Vagina (tissue), 2 donors: ENCODE results near the gene SMG6. TPM values are rescaled to one million over a fixed set of nuclear protein-coding genes. Genes with fewer than 3 reads are reported as not detected.

Experiments used
- DNase-seq, 2 donors: peaks; one replicate each; pipeline ENCODE4 v3.0.0-alpha.2; 2017; ENCODE audit errors: extremely low spot score in 2 of 2
- H3K27ac ChIP-seq: fragments of 200-600 bp; sonication (generic); one replicate; pipeline ENCODE4 v1.5.1; 2019
- H3K27me3 ChIP-seq: fragments of 200-600 bp; sonication (generic); one replicate; pipeline ENCODE4 v1.5.1; 2019
- H3K36me3 ChIP-seq, 2 donors: fragments of 200-600 bp; sonication (generic); one replicate each; pipeline ENCODE4 v1.5.1; 2017 to 2019
- H3K4me1 ChIP-seq: fragments of 200-600 bp; sonication (generic); one replicate; pipeline ENCODE4 v1.5.1; 2019
- H3K4me3 ChIP-seq, 2 donors: fragments of 200-600 bp; sonication (generic); 1 replicate in 1 of 2; 2 replicates in 1 of 2; pipeline ENCODE4 v1.5.1; 2016 to 2019
- H3K9me3 ChIP-seq: fragments of 200-600 bp; sonication (generic); one replicate; pipeline ENCODE4 v1.5.1; 2019
- POLR2A ChIP-seq, 2 donors: fragments of 450-650 bp; IDR thresholded peaks; one replicate each; pipeline ENCODE4 v1.6.1; 2017; ENCODE audit warnings: antibody characterized with exemption in 2 of 2, mild to moderate bottlenecking in 2 of 2, moderate library complexity in 2 of 2
- POLR2AphosphoS5 ChIP-seq, 2 donors: sonication (generic); formaldehyde crosslinking; IDR thresholded peaks; one replicate each; pipeline ENCODE4 v1.9.0; 2017; ENCODE audit warnings: antibody characterized with exemption in 2 of 2, mild to moderate bottlenecking in 2 of 2, low read depth in 1 of 2; ENCODE audit not compliant: insufficient read depth in 1 of 2
- intact Hi-C: fragments of 100-400 bp; cut with DNase I; formaldehyde crosslinking; loops from one replicate; pipeline ENCODE4 v1.15.1; 2023
- total RNA-seq: library from RNA; depleted of rRNA; stranded (reverse); fragments of >200 nt; gene quantifications from one replicate; pipeline ENCODE4 v1.2.3, GENCODE V29; 2016
- TF ChIP-seq, protein P1 (sequence below), 3 experiments: fragments of 450-650 bp in 2 of 3; fragments of 200-600 bp in 1 of 3; sonication (generic) in 1 of 3; IDR thresholded peaks; one replicate each; pipeline ENCODE4 v1.5.1; 2017 to 2019; ENCODE audit warnings: antibody characterized with exemption in 3 of 3, mild to moderate bottlenecking in 2 of 3, moderate library complexity in 2 of 3

SMG6 gene
- total RNA-seq, 1 donor from 2014 or later = 46.2 TPM

- intact Hi-C loops = no loop called here
- H3K27ac ChIP-seq = peak overlapping the region; percentile 85
- TF ChIP-seq, protein P1, sequence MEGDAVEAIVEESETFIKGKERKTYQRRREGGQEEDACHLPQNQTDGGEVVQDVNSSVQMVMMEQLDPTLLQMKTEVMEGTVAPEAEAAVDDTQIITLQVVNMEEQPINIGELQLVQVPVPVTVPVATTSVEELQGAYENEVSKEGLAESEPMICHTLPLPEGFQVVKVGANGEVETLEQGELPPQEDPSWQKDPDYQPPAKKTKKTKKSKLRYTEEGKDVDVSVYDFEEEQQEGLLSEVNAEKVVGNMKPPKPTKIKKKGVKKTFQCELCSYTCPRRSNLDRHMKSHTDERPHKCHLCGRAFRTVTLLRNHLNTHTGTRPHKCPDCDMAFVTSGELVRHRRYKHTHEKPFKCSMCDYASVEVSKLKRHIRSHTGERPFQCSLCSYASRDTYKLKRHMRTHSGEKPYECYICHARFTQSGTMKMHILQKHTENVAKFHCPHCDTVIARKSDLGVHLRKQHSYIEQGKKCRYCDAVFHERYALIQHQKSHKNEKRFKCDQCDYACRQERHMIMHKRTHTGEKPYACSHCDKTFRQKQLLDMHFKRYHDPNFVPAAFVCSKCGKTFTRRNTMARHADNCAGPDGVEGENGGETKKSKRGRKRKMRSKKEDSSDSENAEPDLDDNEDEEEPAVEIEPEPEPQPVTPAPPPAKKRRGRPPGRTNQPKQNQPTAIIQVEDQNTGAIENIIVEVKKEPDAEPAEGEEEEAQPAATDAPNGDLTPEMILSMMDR (IDR thresholded peaks at IDR 0.05) = no peak
- TF ChIP-seq POLR2AphosphoS5 (IDR thresholded peaks at IDR 0.05; ENCODE audit: insufficient read depth in 1 of 2, low read depth in 1 of 2) = peak in 1 of 2 donors; percentile 77
- H3K36me3 ChIP-seq = no peaks in the 10 kb centered on the region
- peaks cover 53% of the 10 kb centered on the region for H3K4me1 ChIP-seq
- no peaks in the 10 kb centered on the region for H3K9me3 ChIP-seq
- H3K27me3 ChIP-seq = no peaks in the 10 kb centered on the region
- H3K4me3 ChIP-seq = peak overlapping the region; percentile 26 to 40
- no peak for DNase-seq
Measured at GRCh38 chr17:2215616-2216364, 87.8 kb downstream of the SMG6 start.

DNA sequence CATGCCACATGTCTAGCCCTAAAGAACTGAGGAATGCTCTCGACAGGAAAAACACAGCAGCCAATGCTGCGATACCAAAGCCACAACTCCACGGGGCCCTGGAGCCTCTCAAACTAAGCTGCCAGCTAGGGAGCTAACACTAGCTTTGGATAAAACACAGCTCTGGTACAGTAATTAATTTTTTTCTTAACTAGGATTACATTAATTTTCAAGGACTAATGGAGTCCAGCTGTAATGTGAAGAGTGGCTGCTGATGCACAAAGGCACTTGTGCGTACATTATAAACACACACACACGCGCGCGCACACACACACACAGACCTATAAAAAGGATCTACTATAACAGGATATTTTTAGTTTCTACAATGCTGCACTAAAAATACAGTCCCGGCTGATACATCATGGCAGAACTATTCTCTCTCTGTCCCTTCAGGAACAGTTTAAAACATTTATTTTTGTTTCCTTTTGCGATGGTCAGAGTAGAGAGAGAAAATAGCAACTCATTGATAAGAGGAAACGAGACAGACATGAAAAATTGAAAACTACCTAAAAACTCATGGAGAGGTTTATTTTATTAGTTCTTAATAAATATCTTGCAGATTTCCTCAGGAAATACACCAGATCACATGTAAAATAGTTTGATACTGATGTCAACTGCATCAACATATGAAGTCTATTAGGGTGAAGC is 88.5 kb downstream of the SMG6 start:
- TF ChIP-seq POLR2AphosphoS5 (IDR thresholded peaks at IDR 0.05; ENCODE audit: insufficient read depth in 1 of 2, low read depth in 1 of 2) = no peak
- TF ChIP-seq, protein P1 (IDR thresholded peaks at IDR 0.05) = no peak
- no peak for TF ChIP-seq POLR2A (IDR thresholded peaks at IDR 0.05)
- Histone ChIP-seq H3K9me3 (no peaks in the 10 kb centered on the region), H3K4me3 (peak overlapping the region; percentile 26 to 40), H3K36me3 (no peaks in the 10 kb centered on the region), H3K27ac (peak overlapping the region; percentile 85), H3K27me3 (no peaks in the 10 kb centered on the region), H3K4me1 (peaks cover 53% of the 10 kb centered on the region)
- no peak for DNase-seq
- intact Hi-C loops = loop anchor here (5.0 kb wide), 1 partner anchor 38 kb away; no protein-coding TSS in a partner anchor

DNA sequence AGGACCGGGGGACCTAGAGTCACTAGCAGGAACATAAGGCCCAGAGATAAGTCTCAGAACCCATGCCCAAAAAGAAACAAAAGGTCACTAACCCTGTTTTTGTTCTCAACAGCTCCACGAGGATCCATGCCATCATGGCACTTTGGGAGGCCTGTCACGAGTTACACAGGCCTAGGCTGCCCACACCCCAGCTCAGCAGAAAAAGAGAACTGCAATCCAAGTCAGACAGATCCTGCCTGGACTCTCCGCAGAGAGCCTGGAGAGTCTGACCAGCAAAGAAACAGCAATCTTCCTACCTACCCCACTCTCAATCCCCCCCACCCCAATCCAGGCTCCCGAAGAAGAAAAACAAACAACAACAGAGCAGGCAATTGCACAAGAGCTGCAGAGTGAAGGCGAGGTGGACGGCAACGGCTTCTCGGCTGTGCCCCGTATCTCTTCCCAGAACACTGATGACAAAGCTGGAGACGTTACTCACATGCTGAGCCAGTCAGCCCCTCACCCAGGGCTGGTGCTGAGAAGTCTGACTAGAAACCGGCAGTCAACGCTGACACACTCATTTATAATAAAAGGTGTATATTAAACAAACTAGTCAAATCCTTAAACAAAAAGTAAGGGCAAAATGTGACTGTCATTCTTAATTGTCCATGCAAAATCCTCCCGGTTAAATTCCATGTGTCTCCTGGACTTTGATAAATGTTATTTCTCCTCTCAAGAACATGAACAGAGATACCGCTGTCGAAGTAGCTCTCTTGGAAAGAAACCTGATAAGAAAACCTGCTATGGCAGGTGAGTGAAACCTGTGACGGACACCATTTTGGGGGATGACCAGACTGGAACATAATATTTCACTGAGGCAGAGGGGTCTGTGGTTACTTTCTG is 89.3 kb downstream of the SMG6 start:
- DNase-seq = no peak
- peaks cover 53% of the 10 kb centered on the region for H3K4me1 ChIP-seq
- H3K9me3 ChIP-seq = no peaks in the 10 kb centered on the region
- H3K27me3 ChIP-seq = no peaks in the 10 kb centered on the region
- TF ChIP-seq, protein P1 (IDR thresholded peaks at IDR 0.05) = no peak
- TF ChIP-seq POLR2AphosphoS5 (IDR thresholded peaks at IDR 0.05; ENCODE audit: insufficient read depth in 1 of 2, low read depth in 1 of 2) (no peak), POLR2A (IDR thresholded peaks at IDR 0.05) (no peak)
- intact Hi-C loops = loop anchor here (5.0 kb wide), 1 partner anchor 37 kb away; no protein-coding TSS in a partner anchor
- H3K4me3 ChIP-seq = no peak overlapping the region
- H3K27ac ChIP-seq = peak overlapping the region; percentile 85
- H3K36me3 ChIP-seq = no peaks in the 10 kb centered on the region

GRCh38 chr17:2213291-2213960 is 90.2 kb downstream of the SMG6 start:
- Histone ChIP-seq H3K4me1 (peaks cover 53% of the 10 kb centered on the region), H3K27ac (peak overlapping the region; percentile 85), H3K36me3 (no peaks in the 10 kb centered on the region), H3K27me3 (no peaks in the 10 kb centered on the region), H3K4me3 (no peak overlapping the region), H3K9me3 (no peaks in the 10 kb centered on the region)
- intact Hi-C loops = loop anchor here (5.0 kb wide), 1 partner anchor 36 kb away; no protein-coding TSS in a partner anchor
- no peak for TF ChIP-seq POLR2A (IDR thresholded peaks at IDR 0.05)
- TF ChIP-seq, protein P1 (IDR thresholded peaks at IDR 0.05) = no peak
- TF ChIP-seq POLR2AphosphoS5 (IDR thresholded peaks at IDR 0.05; ENCODE audit: insufficient read depth in 1 of 2, low read depth in 1 of 2) = peak in 1 of 2 donors; percentile 19
- no peak for DNase-seq
